ENCODE measurements around the gene SLC2A13.
"Not testable (repeated sequence)": the region's sequence is repeated elsewhere in the genome, so short reads cannot be mapped to it uniquely, and the experiment has no call there.

GRCh38 chr12:39893388-39893787 is 212.5 kb downstream of the SLC2A13 start:
- TF ChIP-seq ZBTB1 (tag by site-specific recombination; IDR thresholded peaks at IDR 0.05); ZFP37 (tag by site-specific recombination; IDR thresholded peaks at IDR 0.05); ZNF776 (tag by site-specific recombination; IDR thresholded peaks at IDR 0.05; ENCODE audit: borderline replicate concordance); TRIM28 (IDR thresholded peaks at IDR 0.05; ENCODE audit: borderline replicate concordance, low read length); ZNF174 (tag by site-specific recombination; IDR thresholded peaks at IDR 0.05); ZNF830 (tag by site-specific recombination; IDR thresholded peaks at IDR 0.05; ENCODE audit: low read depth); ZNF473 (tag by site-specific recombination; IDR thresholded peaks at IDR 0.05); ATF2 (tag by site-specific recombination; IDR thresholded peaks at IDR 0.05; ENCODE audit: low read depth); HOXC10 (CRISPR knock-in tag; IDR thresholded peaks at IDR 0.05); PATZ1 (tag by site-specific recombination; IDR thresholded peaks at IDR 0.05); ZNF184 (tag by site-specific recombination; IDR thresholded peaks at IDR 0.05): not testable (repeated sequence)

All from HEK293 (cell line).